IMR-90 (cell line): ENCODE data around the gene L3MBTL2. TPM values are rescaled to one million over a fixed set of nuclear protein-coding genes. Genes with fewer than 3 reads are reported as not detected.

Experiments used
- ATAC-seq: fragments of 200-7000 bp; cut with Tn5 transposase; 2 replicates; pipeline ENCODE4 v1.9.1; 2020; ENCODE audit warnings: low read depth, mild to moderate bottlenecking, moderate library complexity
- BruUV-seq: library from RNA; stranded (reverse); fragments of 400-500 nt; replicated peaks from 2 replicates; lab custom pipeline; 2021; lab: Mats Ljungman, UMichigan
- CTCF ChIA-PET: fragments of 300-600 bp; formaldehyde crosslinking; extraction: SDS; loops from one replicate; lab custom pipeline; 2021; ENCODE audit warnings: antibody characterized with exemption; lab: Yijun Ruan, JAX
- POLR2A ChIA-PET: fragments of 300-600 bp; sonication (Branson Sonifier 250); formaldehyde crosslinking; loops from one replicate; lab custom pipeline; 2022; ENCODE audit warnings: antibody characterized with exemption; ENCODE audit not compliant: unreplicated experiment; lab: Charles Lee
- DNase-seq: peaks from one replicate; pipeline ENCODE4 v3.0.0; 2013
- H2AFZ ChIP-seq: replicated peaks from 2 replicates; pipeline ENCODE3; 2013; ENCODE audit warnings: low read length, mild to moderate bottlenecking; ENCODE audit not compliant: poor library complexity
- H2AK5ac ChIP-seq: 2 replicates; pipeline ENCODE4 v1.6.1; 2013; ENCODE audit warnings: low read depth, low read length, inconsistent platforms
- H2AK9ac ChIP-seq: replicated peaks from 2 replicates; pipeline ENCODE3; 2013; ENCODE audit warnings: mild to moderate bottlenecking, low read depth, low read length, moderate library complexity; ENCODE audit not compliant: poor library complexity
- H2BK120ac ChIP-seq: 2 replicates; pipeline ENCODE4 v1.6.1; 2013; ENCODE audit warnings: low read depth, low read length, inconsistent platforms
- H2BK15ac ChIP-seq: 3 replicates; pipeline ENCODE4 v1.6.1; 2013; ENCODE audit warnings: low read depth, low read length, inconsistent platforms
- H2BK20ac ChIP-seq: 2 replicates; pipeline ENCODE4 v1.6.1; 2013; ENCODE audit warnings: low read depth, mild to moderate bottlenecking, inconsistent platforms, low read length, moderate library complexity
- H2BK5ac ChIP-seq: 2 replicates; pipeline ENCODE4 v1.6.1; 2013; ENCODE audit warnings: mild to moderate bottlenecking, low read depth, low read length, inconsistent platforms; ENCODE audit not compliant: poor library complexity, severe bottlenecking
- H3K14ac ChIP-seq: replicated peaks from 2 replicates; pipeline ENCODE4 v1.6.1; 2013; ENCODE audit warnings: low read depth, low read length, inconsistent platforms
- H3K18ac ChIP-seq: 2 replicates; pipeline ENCODE4 v1.6.1; 2013; ENCODE audit warnings: low read depth, low read length, control low read depth
- H3K23ac ChIP-seq: 2 replicates; pipeline ENCODE4 v1.6.1; 2013; ENCODE audit warnings: low read depth, low read length, inconsistent platforms
- H3K27ac ChIP-seq: 2 replicates; pipeline ENCODE4 v1.5.1; 2013; ENCODE audit warnings: mild to moderate bottlenecking, control low read depth, low read length; ENCODE audit not compliant: insufficient read depth
- H3K27me3 ChIP-seq: 2 replicates; pipeline ENCODE4 v1.6.1; 2013; ENCODE audit warnings: low read length; ENCODE audit not compliant: control insufficient read depth, insufficient read depth
- H3K36me3 ChIP-seq: 2 replicates; pipeline ENCODE4 v1.6.1; 2013; ENCODE audit warnings: low read length, mixed read lengths; ENCODE audit not compliant: control insufficient read depth, insufficient read depth
- H3K4ac ChIP-seq: 2 replicates; pipeline ENCODE4 v1.6.1; 2013; ENCODE audit warnings: low read depth, low read length, inconsistent platforms
- H3K4me1 ChIP-seq: 2 replicates; pipeline ENCODE4 v1.6.1; 2013; ENCODE audit warnings: low read length, mixed read lengths; ENCODE audit not compliant: control insufficient read depth, insufficient read depth
- H3K4me2 ChIP-seq: 2 replicates; pipeline ENCODE4 v1.6.1; 2013; ENCODE audit warnings: low read depth, mild to moderate bottlenecking, control low read depth, low read length, moderate library complexity
- H3K4me3 ChIP-seq: 2 replicates; pipeline ENCODE4 v1.5.1; 2013; ENCODE audit warnings: low read depth, mild to moderate bottlenecking, control low read depth, low read length, moderate library complexity; ENCODE audit not compliant: insufficient read depth
- H3K56ac ChIP-seq: 2 replicates; pipeline ENCODE4 v1.6.1; 2013; ENCODE audit warnings: low read length, inconsistent platforms; ENCODE audit not compliant: insufficient read depth; ENCODE audit errors: extremely low read depth
- H3K79me1 ChIP-seq, 2 experiments: 2 replicates each; pipeline ENCODE4 v1.6.1; 2013; ENCODE audit warnings: low read length in 2 of 2, inconsistent platforms in 1 of 2, low read depth in 1 of 2
- H3K9ac ChIP-seq: 2 replicates; pipeline ENCODE4 v1.6.1; 2013; ENCODE audit warnings: low read depth, low read length, control low read depth
- H3K9me1 ChIP-seq: 2 replicates; pipeline ENCODE4 v1.6.1; 2013; ENCODE audit warnings: low read length, inconsistent platforms; ENCODE audit not compliant: insufficient read depth
- H3K9me3 ChIP-seq: 2 replicates; pipeline ENCODE4 v1.6.1; 2013; ENCODE audit warnings: low read length; ENCODE audit not compliant: control insufficient read depth, insufficient read depth
- H4K20me1 ChIP-seq: 2 replicates; pipeline ENCODE4 v1.6.1; 2013; ENCODE audit warnings: low read length, inconsistent platforms; ENCODE audit not compliant: insufficient read depth
- H4K5ac ChIP-seq: 2 replicates; pipeline ENCODE4 v1.6.1; 2013; ENCODE audit warnings: mild to moderate bottlenecking, low read depth, low read length, control low read depth
- H4K8ac ChIP-seq, 2 experiments: 2 replicates each; pipeline ENCODE4 v1.6.1; 2013; ENCODE audit warnings: low read depth in 2 of 2, low read length in 2 of 2, control low read depth in 1 of 2, inconsistent platforms in 1 of 2
- H4K91ac ChIP-seq: 2 replicates; pipeline ENCODE4 v1.6.1; 2013; ENCODE audit warnings: low read depth, low read length, inconsistent platforms; ENCODE audit not compliant: insufficient read depth
- BHLHE40 ChIP-seq: fragments of 150-350 bp; IDR thresholded peaks from 2 replicates; pipeline ENCODE4 v1.6.1; 2016; ENCODE audit warnings: mild to moderate bottlenecking, low read depth, low read length
- CEBPB ChIP-seq: IDR thresholded peaks from 2 replicates; pipeline ENCODE4 v1.6.1; 2012; ENCODE audit warnings: low read depth, low read length, improper control_type of control experiment
- MAFK ChIP-seq: IDR thresholded peaks from 2 replicates; pipeline ENCODE4 v1.6.1; 2012; ENCODE audit warnings: low read depth, low read length, improper control_type of control experiment
- MAZ ChIP-seq: IDR thresholded peaks from 2 replicates; pipeline ENCODE4 v1.6.1; 2012; ENCODE audit warnings: low read depth, mild to moderate bottlenecking, low read length, improper control_type of control experiment, moderate library complexity, borderline replicate concordance
- MXI1 ChIP-seq: IDR thresholded peaks from 2 replicates; pipeline ENCODE4 v1.6.1; 2012; ENCODE audit warnings: low read depth, mild to moderate bottlenecking, low read length, moderate library complexity, borderline replicate concordance
- NFE2L2 ChIP-seq: fragments of 150-350 bp; IDR thresholded peaks from 2 replicates; pipeline ENCODE4 v1.6.1; 2016; ENCODE audit warnings: low read depth, mild to moderate bottlenecking, low read length
- POLR2A ChIP-seq: IDR thresholded peaks from 2 replicates; pipeline ENCODE4 v1.6.1; 2012; ENCODE audit warnings: mild to moderate bottlenecking, low read depth, low read length
- RAD21 ChIP-seq: IDR thresholded peaks from 2 replicates; pipeline ENCODE4 v1.6.1; 2012; ENCODE audit warnings: low read length, improper control_type of control experiment
- RFX5 ChIP-seq: IDR thresholded peaks from 2 replicates; pipeline ENCODE4 v1.8.0; 2012; ENCODE audit warnings: low read depth, mild to moderate bottlenecking, low read length, moderate library complexity
- SMC3 ChIP-seq: fragments of 150-350 bp; IDR thresholded peaks from 2 replicates; pipeline ENCODE4 v1.6.1; 2016; ENCODE audit warnings: low read depth, mild to moderate bottlenecking, antibody characterized with exemption, low read length, moderate library complexity
- WGBS, 2 experiments: methylation state at CpG; one replicate each; pipeline versions ENCODE4 v1.1.5 to v1.1.7; 2013; ENCODE audit warnings: missing lambda C conversion rate in 2 of 2; ENCODE audit not compliant: insufficient read length in 1 of 2; ENCODE audit errors: extremely low coverage in 2 of 2; 5-methylcytosine and 5-hydroxymethylcytosine counted together
- dilution Hi-C: fragments of 300-500 bp; cut with HindIII; formaldehyde crosslinking; loops from one replicate; pipeline ENCODE4 v1.14.3; 2018; ENCODE audit warnings: low sequenced_read_pairs; ENCODE audit not compliant: unreplicated experiment
- in situ Hi-C: fragments of 300-500 bp; cut with MboI; formaldehyde crosslinking; loops from 3 replicates; pipeline ENCODE4 v1.14.3; 2019; ENCODE audit warnings: low sequenced_read_pairs, inconsistent platforms, mixed read lengths
- intact Hi-C: fragments of 100-400 bp; cut with micrococcal nuclease; formaldehyde crosslinking; loops from 2 replicates; pipeline ENCODE4 v1.10.0; 2022
- polyA plus RNA-seq, 3 experiments: library from polyadenylated mRNA; depleted of rRNA; stranded (reverse); fragments of >200 nt; gene quantifications; 2 replicates each; pipeline ENCODE4 v1.2.3, GENCODE V29; 2012; ENCODE audit warnings: low replicate concordance in 1 of 3
- total RNA-seq: library from RNA; depleted of rRNA; stranded (reverse); fragments of >200 nt; gene quantifications from 2 replicates; pipeline ENCODE4 v1.2.3, GENCODE V29; 2012
- TF ChIP-seq, protein P1 (sequence below): conservative IDR thresholded peaks from 2 replicates; pipeline ENCODE4 v1.5.1; 2012; ENCODE audit warnings: mild to moderate bottlenecking, low read depth, low read length, improper control_type of control experiment
- TF ChIP-seq, protein P2 (sequence below): fragments of 150-350 bp; IDR thresholded peaks from 2 replicates; pipeline ENCODE4 v1.6.1; 2017; ENCODE audit warnings: mild to moderate bottlenecking, antibody characterized with exemption, low read length, low read depth

The L3MBTL2 gene
- total and polyA plus RNA-seq, 2 of the 4 experiments (the other 2 are of a cell fraction) = 20.6 to 25.1 TPM

DNA sequence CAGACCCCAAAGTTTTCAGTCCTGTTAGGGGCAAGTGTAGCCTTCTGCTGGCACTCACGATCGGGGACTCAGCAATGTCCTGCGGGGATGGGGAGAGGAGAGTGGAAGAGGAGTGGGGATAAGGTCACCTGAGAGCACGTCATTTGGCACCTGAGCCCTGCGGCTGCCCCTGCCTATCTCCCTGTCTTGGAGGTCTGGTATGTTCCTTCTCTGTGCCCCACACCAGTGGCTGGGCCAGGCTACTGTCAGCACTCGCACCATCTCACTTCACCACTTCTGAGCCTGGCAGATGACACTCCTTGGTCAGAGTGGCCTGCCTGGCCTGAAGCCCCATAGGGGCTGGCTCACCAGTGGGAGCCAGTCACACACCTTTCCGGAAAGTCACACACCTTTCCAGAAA is 55.8 kb downstream of the L3MBTL2 start:
- CTCF ChIA-PET = no interaction called here
- intact Hi-C loops = no loop called here

More for the DNA sequence above, 55.8 kb downstream of the L3MBTL2 start:
- Histone ChIP-seq H3K56ac (no peak overlapping the region), H3K4me3 (no peak overlapping the region), H2AFZ (peak overlapping the region; percentile 21), H3K27me3 (no peaks in the 10 kb centered on the region), H2AK9ac (peak overlapping the region; percentile 65), H3K36me3 (peaks cover 79% of the 10 kb centered on the region), H2BK120ac (no peak overlapping the region), H2BK5ac (no peak overlapping the region), H3K9me1 (peaks cover 36% of the 10 kb centered on the region), H2AK5ac (no peak overlapping the region), H3K4me2 (no peak overlapping the region), H4K8ac (no peak overlapping the region), H3K14ac (no peak overlapping the region), H4K20me1 (peaks cover 44% of the 10 kb centered on the region), H4K91ac (no peak overlapping the region), H3K4ac (no peak overlapping the region), H3K18ac (no peak overlapping the region), H2BK20ac (no peak overlapping the region), H3K23ac (no peak overlapping the region), H3K9ac (no peak overlapping the region), H4K5ac (no peak overlapping the region), H3K9me3 (no peaks in the 10 kb centered on the region), H3K27ac (no peak overlapping the region), H2BK15ac (no peak overlapping the region), H3K4me1 (peaks cover 14% of the 10 kb centered on the region), H3K79me1 (peaks cover 57 to 91% of the 10 kb centered on the region in 2 experiments)
- 95% methylated on average over 5 of the region's 7 CpGs; no CpG with 5 or more reads in 1 of the 2 experiments for WGBS, 2 experiments
- BruUV-seq = no TSS peak
- dilution Hi-C loops = no loop called here
- TF ChIP-seq, protein P1, sequence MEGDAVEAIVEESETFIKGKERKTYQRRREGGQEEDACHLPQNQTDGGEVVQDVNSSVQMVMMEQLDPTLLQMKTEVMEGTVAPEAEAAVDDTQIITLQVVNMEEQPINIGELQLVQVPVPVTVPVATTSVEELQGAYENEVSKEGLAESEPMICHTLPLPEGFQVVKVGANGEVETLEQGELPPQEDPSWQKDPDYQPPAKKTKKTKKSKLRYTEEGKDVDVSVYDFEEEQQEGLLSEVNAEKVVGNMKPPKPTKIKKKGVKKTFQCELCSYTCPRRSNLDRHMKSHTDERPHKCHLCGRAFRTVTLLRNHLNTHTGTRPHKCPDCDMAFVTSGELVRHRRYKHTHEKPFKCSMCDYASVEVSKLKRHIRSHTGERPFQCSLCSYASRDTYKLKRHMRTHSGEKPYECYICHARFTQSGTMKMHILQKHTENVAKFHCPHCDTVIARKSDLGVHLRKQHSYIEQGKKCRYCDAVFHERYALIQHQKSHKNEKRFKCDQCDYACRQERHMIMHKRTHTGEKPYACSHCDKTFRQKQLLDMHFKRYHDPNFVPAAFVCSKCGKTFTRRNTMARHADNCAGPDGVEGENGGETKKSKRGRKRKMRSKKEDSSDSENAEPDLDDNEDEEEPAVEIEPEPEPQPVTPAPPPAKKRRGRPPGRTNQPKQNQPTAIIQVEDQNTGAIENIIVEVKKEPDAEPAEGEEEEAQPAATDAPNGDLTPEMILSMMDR = no peak
- TF ChIP-seq NFE2L2 = no peak
- TF ChIP-seq POLR2A = no peak
- TF ChIP-seq CEBPB = no peak
- TF ChIP-seq MAFK = no peak
- no peak for TF ChIP-seq BHLHE40
- no peak for TF ChIP-seq MAZ
- TF ChIP-seq SMC3 = no peak
- TF ChIP-seq, protein P2, sequence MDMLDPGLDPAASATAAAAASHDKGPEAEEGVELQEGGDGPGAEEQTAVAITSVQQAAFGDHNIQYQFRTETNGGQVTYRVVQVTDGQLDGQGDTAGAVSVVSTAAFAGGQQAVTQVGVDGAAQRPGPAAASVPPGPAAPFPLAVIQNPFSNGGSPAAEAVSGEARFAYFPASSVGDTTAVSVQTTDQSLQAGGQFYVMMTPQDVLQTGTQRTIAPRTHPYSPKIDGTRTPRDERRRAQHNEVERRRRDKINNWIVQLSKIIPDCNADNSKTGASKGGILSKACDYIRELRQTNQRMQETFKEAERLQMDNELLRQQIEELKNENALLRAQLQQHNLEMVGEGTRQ = no peak
- no peak for TF ChIP-seq MXI1
- no peak for TF ChIP-seq RFX5
- TF ChIP-seq RAD21 = no peak
- POLR2A ChIA-PET = no interaction called here
- in situ Hi-C loops = no loop called here
- ATAC-seq (no peak), DNase-seq (no peak)
